GM18526 (cell line): ENCODE results near the gene GLB1L.
A peak's percentile ranks its signal among the peaks of the same experiment; 100 is the strongest.

ENCODE experiments used
- POLR2A ChIP-seq: IDR thresholded peaks from 3 replicates; pipeline ENCODE4 v1.6.1; 2011; ENCODE audit not compliant: insufficient read length; ENCODE audit errors: extremely low read depth

GLB1L gene

GRCh38 chr2:219270055-219270372 lies 24.8 kb upstream of the GLB1L start:
- TF ChIP-seq POLR2A = no peak

GRCh38 chr2:219269362-219270054 lies 24.3 kb upstream of the GLB1L start:
- no peak for TF ChIP-seq POLR2A

- no peak for TF ChIP-seq POLR2A
Measured at GRCh38 chr2:219268294-219268693, 23.1 kb upstream of the GLB1L start.

- TF ChIP-seq POLR2A = no peak
Measured at GRCh38 chr2:219266886-219267285, 21.6 kb upstream of the GLB1L start.

GRCh38 chr2:219266232-219266631 lies 21.0 kb upstream of the GLB1L start:
- no peak for TF ChIP-seq POLR2A

GRCh38 chr2:219261024-219261855 lies 16.0 kb upstream of the GLB1L start:
- TF ChIP-seq POLR2A = no peak

GRCh38 chr2:219254590-219255201 lies 9.5 kb upstream of the GLB1L start:
- TF ChIP-seq POLR2A = no peak

GRCh38 chr2:219253753-219254589 lies 8.7 kb upstream of the GLB1L start, which contains the start of gene TUBA4A:
Gene TUBA4A, minus strand, starts transcription at chr2:219253918. Its CDS starts 60 bp downstream, at chr2:219253858.
- TF ChIP-seq POLR2A = peak; percentile 100

- no peak for TF ChIP-seq POLR2A
Measured at GRCh38 chr2:219252900-219253752, 7.9 kb upstream of the GLB1L start, which contains the start of gene TUBA4B. Gene TUBA4B, plus strand, starts transcription at chr2:219253243. Its CDS starts 165 bp downstream, at chr2:219253408.

- no peak for TF ChIP-seq POLR2A
Measured at GRCh38 chr2:219252570-219252899, 7.3 kb upstream of the GLB1L start.

- TF ChIP-seq POLR2A = no peak
Measured at GRCh38 chr2:219252084-219252483, 6.8 kb upstream of the GLB1L start.

GRCh38 chr2:219251656-219252055 lies 6.4 kb upstream of the GLB1L start:
- no peak for TF ChIP-seq POLR2A

GRCh38 chr2:219250049-219250781 lies 5.0 kb upstream of the GLB1L start:
- no peak for TF ChIP-seq POLR2A
